Measurements from ENCODE around the gene ZNF775.

DNA sequence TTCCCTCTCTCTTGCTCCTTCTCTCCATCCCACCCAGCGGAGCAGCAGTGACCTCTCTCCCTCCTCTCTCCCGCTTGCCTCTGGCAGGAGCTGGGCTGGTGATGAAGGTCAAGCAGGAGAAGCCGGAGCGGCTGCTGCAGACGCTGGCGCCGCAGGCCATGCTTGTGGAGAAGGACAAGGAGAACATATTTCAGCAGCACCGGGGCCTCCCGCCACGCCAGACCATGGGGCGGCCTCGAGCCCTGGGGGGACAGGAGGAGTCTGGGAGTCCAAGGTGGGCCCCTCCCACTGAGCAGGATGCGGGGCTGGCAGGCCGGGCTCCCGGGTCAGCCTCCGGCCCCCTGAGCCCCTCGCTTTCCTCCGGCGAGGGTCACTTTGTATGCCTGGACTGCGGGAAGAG is 17.3 kb downstream of the ZNF775 start:
- TF ChIP-seq ISL1 (CRISPR knock-in tag; IDR thresholded peaks at IDR 0.05) (no peak), RARB (CRISPR knock-in tag; IDR thresholded peaks at IDR 0.05) (no peak), ZFP3 (CRISPR knock-in tag; IDR thresholded peaks at IDR 0.05) (no peak), ZFP30 (CRISPR knock-in tag; IDR thresholded peaks at IDR 0.05) (no peak)
- TF ChIP-seq, protein P1, sequence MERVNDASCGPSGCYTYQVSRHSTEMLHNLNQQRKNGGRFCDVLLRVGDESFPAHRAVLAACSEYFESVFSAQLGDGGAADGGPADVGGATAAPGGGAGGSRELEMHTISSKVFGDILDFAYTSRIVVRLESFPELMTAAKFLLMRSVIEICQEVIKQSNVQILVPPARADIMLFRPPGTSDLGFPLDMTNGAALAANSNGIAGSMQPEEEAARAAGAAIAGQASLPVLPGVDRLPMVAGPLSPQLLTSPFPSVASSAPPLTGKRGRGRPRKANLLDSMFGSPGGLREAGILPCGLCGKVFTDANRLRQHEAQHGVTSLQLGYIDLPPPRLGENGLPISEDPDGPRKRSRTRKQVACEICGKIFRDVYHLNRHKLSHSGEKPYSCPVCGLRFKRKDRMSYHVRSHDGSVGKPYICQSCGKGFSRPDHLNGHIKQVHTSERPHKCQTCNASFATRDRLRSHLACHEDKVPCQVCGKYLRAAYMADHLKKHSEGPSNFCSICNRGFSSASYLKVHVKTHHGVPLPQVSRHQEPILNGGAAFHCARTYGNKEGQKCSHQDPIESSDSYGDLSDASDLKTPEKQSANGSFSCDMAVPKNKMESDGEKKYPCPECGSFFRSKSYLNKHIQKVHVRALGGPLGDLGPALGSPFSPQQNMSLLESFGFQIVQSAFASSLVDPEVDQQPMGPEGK (CRISPR knock-in tag; IDR thresholded peaks at IDR 0.05; ENCODE audit: borderline replicate concordance), result no peak
- TF ChIP-seq, protein P2, sequence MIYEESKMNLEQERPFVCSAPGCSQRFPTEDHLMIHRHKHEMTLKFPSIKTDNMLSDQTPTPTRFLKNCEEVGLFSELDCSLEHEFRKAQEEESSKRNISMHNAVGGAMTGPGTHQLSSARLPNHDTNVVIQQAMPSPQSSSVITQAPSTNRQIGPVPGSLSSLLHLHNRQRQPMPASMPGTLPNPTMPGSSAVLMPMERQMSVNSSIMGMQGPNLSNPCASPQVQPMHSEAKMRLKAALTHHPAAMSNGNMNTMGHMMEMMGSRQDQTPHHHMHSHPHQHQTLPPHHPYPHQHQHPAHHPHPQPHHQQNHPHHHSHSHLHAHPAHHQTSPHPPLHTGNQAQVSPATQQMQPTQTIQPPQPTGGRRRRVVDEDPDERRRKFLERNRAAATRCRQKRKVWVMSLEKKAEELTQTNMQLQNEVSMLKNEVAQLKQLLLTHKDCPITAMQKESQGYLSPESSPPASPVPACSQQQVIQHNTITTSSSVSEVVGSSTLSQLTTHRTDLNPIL (CRISPR knock-in tag; IDR thresholded peaks at IDR 0.05; ENCODE audit: low read depth), result no peak
